SK-MEL-5 (cell line): ENCODE measurements around the gene POLR2H. TPM values are rescaled to one million over a fixed set of nuclear protein-coding genes. Genes with fewer than 3 reads are reported as not detected.

ENCODE experiments used
- DNase-seq: peaks from one replicate; pipeline ENCODE4 v3.0.0-alpha.2; 2016; ENCODE audit warnings: low read depth, low spot score
- in situ Hi-C: cut with HindIII; loops from 2 replicates; pipeline ENCODE4 v1.10.0; 2016; ENCODE audit warnings: low sequenced_read_pairs, high pct_unique_total_duplicates, low pct_unique_long_range_greater_than_20kb
- polyA plus RNA-seq, 2 experiments: library from polyadenylated mRNA; depleted of rRNA; stranded (reverse); fragments of >200 nt; gene quantifications; 2 replicates each; pipeline ENCODE4 v1.2.3, GENCODE V29; 2015
- total RNA-seq: library from RNA; depleted of rRNA; stranded (reverse); fragments of >200 nt; shearing (Covaris generic); gene quantifications from 2 replicates; pipeline ENCODE4 v1.2.3, GENCODE V29; 2014; rRNA removed

POLR2H gene
- total RNA-seq = 131 and 144 TPM in 2 replicates
- 99.9 and 135 TPM in 2 replicates for polyA plus RNA-seq (2015; cell fraction: cytosol; rRNA removed)
- polyA plus RNA-seq (2015; cell fraction: nucleus; rRNA removed) = 210 and 223 TPM in 2 replicates

DNA sequence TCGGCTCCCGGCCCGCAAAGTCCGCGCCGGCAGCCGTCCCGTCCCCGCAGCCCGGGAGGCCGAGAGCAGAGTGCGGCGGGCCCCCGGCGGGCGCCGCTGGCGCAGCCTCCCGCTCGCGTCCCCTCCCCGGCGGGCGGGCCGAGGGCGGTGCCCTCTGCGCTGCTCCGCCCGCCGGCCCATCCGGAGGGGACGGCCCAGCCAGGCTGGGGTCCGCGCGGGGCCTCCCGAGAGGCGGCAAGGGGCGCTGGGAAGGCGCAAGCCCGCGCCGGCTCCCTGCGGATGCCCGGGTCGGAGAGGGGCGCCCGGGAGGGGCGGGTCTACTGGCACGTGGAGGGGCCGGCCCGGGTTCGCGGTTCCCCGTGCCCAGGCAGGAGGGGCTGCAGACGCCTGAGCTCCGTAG, at the start of gene POLR2H, which contains the start of gene CLCN2:
Gene POLR2H (plus strand): TSS at position 179 of the 400 bp plus-strand sequence. CDS start 1,783 bp downstream, outside the sequence.
Gene CLCN2 (minus strand): TSS at position 74 of the 400 bp plus-strand sequence. CDS start 126 bp downstream, outside the sequence.
- peak; percentile 41 for DNase-seq
- in situ Hi-C loops = loop anchor here (25.0 kb wide), 1 partner anchor 176 kb away; no protein-coding TSS in a partner anchor

DNA sequence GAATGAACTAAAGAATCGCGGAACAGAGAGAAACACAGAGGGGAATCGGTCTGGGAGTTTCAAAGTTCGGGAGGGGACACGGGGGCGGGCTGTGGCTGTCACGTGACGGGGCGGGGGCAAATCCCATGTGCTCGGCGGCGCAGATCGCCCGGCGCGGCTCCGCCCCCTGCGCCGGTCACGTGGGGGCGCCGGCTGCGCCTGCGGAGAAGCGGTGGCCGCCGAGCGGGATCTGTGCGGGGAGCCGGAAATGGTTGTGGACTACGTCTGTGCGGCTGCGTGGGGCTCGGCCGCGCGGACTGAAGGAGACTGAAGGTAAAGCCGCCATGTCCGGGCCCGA, 47.2 kb upstream of the POLR2H start, which contains the start of gene EIF4G1:
Gene EIF4G1 (plus strand): TSS at position 244 of the 337 bp plus-strand sequence. CDS start 1,191 bp downstream, outside the sequence.
- in situ Hi-C loops = no loop called here
- DNase-seq = peak; percentile 89

GRCh38 chr3:184314700-184315542, 46.6 kb upstream of the POLR2H start:
- DNase-seq = peak; percentile 42
- in situ Hi-C loops = no loop called here

- DNase-seq = no peak
- in situ Hi-C loops = no loop called here
Observed at GRCh38 chr3:184315543-184315867, 46.0 kb upstream of the POLR2H start.

DNA sequence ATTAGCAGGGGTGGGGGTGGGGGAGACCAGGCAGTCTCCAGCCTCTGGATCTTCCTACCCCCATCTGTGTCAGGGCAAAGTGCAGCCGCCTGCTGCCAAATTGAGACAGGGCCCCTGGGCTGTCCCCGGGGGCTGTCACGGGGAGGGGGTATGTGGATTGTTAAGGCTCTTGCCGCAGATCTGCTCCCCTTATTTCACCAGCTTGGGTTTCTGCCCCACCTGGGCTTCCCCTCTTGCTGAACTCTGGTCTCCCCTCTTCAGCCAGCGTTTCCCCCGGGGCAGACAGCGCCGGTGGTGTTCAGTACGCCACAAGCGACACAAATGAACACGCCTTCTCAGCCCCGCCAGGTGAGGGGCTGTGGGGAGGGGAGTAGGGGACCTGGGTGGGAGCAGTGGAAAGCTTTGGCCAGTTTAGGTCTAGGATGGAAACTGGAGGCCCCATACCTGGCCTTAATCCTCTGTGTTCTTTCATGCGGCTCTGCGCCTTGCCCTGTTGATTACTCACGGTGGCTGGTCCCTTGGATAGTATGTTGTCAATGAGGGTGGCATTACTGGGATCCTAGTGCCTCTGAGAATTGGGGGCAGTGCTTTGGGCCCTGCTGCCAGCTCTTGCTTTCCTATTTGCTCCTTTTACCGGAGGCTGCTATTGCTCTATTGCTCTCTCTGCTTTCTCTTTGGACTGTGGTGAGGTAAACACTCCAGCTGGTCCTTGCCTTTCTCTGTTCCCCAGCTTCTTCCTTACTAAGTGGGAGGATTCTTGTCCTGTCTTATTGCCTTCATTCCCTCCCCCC, 45.4 kb upstream of the POLR2H start:
- in situ Hi-C loops = no loop called here
- DNase-seq = no peak

DNA sequence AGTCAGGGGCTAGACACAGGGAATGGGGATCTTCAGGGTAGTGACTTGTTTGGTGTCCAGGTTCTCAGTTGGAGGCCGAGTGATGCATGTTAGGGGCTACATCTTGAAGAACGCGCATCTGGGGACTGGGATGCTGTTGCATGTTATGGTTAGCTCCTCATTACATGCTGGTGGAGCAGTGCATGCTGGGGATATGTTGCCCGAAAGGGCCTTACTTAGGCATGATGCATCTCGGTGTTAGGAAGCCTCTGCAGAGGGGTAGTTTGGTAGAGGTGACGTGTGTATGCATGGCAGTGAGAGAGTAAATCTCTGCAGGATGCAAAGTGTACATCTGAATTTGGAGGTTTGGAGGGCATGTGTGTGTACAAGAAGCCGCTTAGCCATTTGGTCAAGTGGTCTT, 44.7 kb upstream of the POLR2H start:
- DNase-seq = no peak
- in situ Hi-C loops = no loop called here

DNA sequence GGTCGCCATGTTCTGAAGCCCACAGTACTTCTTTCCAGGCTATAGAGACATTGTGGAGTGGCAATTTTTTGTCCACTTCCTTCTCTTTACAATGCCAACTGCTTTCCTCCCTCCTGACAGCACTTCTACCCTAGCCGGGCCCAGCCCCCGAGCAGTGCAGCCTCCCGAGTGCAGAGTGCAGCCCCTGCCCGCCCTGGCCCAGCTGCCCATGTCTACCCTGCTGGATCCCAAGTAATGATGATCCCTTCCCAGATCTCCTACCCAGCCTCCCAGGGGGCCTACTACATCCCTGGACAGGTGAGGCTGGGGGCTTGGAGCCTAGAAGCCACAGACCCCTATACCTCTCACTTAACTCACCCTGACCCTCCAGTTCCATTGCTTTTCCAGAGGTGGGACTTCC, 44.3 kb upstream of the POLR2H start:
- in situ Hi-C loops = no loop called here
- no peak for DNase-seq

GRCh38 chr3:184320104-184320445, 41.4 kb upstream of the POLR2H start:
- in situ Hi-C loops = no loop called here

DNA sequence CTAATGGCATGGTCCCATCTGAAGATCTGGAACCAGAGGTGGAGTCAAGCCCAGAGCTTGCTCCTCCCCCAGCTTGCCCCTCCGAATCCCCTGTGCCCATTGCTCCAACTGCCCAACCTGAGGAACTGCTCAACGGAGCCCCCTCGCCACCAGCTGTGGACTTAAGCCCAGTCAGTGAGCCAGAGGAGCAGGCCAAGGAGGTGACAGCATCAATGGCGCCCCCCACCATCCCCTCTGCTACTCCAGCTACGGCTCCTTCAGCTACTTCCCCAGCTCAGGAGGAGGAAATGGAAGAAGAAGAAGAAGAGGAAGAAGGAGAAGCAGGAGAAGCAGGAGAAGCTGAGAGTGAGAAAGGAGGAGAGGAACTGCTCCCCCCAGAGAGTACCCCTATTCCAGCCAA, 39.8 kb upstream of the POLR2H start:
- in situ Hi-C loops = no loop called here
- DNase-seq = no peak

More at GRCh38 chr3:184320104-184320445, 41.4 kb upstream of the POLR2H start:
- DNase-seq = peak; percentile 66

DNA sequence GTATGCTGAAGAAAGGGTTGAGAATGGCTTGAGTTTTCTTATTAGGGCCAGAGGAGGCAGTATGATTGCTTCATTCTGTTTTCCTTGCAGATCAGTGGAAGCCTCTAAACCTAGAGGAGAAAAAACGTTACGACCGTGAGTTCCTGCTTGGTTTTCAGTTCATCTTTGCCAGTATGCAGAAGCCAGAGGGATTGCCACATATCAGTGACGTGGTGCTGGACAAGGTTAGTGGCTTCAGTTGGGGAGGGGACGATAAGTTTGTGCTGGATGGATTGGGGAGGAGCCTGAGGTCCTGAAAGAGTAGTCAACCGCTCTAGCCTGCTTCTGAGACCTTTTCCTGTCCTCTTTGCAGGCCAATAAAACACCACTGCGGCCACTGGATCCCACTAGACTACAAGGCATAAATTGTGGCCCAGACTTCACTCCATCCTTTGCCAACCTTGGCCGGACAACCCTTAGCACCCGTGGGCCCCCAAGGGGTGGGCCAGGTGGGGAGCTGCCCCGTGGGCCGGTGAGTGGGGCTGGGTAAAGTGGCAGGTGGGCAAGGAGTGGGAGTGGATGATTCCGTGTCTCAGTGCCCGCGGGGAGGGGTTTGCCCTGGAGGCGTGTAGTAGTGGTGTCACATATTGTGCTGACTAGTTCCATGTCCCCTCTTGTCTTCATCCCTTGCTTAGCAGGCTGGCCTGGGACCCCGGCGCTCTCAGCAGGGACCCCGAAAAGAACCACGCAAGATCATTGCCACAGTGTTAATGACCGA, 38.6 kb upstream of the POLR2H start:
- in situ Hi-C loops = no loop called here
- DNase-seq = no peak

DNA sequence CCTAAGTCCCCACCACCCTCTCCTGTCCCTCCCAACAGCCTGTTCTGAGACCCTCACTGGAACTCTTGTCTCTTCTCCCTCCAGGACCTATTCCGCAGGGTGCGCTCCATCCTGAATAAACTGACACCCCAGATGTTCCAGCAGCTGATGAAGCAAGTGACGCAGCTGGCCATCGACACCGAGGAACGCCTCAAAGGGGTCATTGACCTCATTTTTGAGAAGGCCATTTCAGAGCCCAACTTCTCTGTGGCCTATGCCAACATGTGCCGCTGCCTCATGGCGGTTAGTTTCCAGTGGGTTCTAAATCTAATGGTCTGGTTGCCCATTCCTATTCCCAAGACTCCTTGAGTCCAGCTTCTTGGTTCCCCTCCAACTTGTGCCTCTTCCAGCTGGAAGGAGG, 37.8 kb upstream of the POLR2H start:
- no peak for DNase-seq
- in situ Hi-C loops = no loop called here

GRCh38 chr3:184325269-184325668, 36.2 kb upstream of the POLR2H start:
- DNase-seq = no peak
- in situ Hi-C loops = no loop called here

DNA sequence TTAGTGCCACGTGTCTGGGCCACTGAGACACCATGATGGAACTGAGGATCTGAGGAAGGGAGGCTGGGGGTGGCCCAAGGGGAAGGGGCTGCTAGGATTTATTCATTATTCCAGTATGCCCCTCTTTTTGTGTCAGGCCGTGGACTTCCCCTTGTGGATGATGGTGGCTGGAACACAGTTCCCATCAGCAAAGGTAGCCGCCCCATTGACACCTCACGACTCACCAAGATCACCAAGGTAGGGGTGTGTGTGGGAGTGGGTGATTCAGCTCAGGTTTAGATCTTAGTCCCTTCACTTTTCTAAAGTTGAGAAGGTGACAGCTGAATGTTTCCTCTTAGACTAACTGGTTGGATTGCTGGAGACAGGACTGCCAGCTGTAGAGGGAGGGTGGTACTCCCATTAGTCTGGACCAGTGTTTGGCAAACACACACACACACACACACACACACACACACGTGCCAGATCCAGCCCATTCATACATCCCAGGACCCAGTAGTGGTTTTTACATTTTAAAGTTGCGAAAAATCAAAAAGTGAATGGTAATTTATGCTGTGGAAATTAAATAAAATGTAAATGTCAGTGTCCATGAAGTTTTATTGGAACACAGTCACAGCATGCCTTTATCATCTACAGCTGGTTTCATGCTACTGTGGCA, 35.7 kb upstream of the POLR2H start:
- no peak for DNase-seq
- in situ Hi-C loops = no loop called here

- in situ Hi-C loops = no loop called here
- no peak for DNase-seq
Observed at GRCh38 chr3:184327171-184327570, 34.3 kb upstream of the POLR2H start.

- in situ Hi-C loops = no loop called here
- DNase-seq = no peak
Observed at GRCh38 chr3:184328516-184328915, 33.0 kb upstream of the POLR2H start.

DNA sequence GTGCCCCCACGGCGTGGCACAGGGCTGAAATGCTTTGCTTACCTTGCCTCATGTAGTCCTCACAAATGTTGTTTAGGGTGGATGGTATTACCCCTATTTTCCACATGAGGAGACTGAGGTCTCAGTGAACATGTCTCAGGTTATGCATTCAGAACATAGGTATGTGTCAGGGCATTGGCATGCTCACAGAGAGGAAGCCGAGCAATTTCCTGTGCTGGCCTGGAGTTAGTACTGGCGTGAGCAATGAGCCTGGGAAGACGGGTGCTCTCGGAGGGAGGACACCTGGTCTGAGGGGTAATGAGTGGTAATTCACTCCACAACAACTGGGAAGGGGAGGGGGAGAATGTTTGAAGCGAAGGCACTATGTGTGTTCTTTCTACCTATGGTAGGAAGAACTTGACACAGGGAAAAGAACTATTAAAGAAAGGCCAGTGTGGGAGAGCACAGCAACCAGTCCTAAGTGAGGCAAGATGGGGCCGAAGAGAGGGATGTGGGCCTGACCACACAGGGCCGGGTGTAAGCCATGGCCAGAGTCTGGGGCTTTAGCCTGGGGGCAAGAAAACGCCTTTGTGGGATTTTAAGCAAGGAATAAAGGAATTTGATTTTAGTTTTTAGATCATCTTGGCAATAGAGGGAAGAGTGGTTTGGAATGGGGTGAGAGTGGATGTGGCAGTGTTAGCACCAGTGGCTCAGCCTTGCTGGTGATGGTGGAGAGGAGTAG, 29.0 kb upstream of the POLR2H start:
- DNase-seq = no peak

GRCh38 chr3:184333190-184333589, 28.3 kb upstream of the POLR2H start:
- DNase-seq = no peak
- in situ Hi-C loops = no loop called here

More for the DNA sequence above, 29.0 kb upstream of the POLR2H start:
- in situ Hi-C loops = no loop called here
